Fibroblast of peridontal ligament (primary cell): Measurements from ENCODE around the gene MTLN.
A peak's percentile ranks its signal among the peaks of the same experiment; 100 is the strongest.
"Not testable (repeated sequence)": the region's sequence is repeated elsewhere in the genome, so short reads cannot be mapped to it uniquely, and the experiment has no call there.

Experiments used
- DNase-seq: peaks from one replicate; pipeline ENCODE4 v3.0.0-alpha.2; 2010; ENCODE audit errors: extremely low read depth

The MTLN gene

DNA sequence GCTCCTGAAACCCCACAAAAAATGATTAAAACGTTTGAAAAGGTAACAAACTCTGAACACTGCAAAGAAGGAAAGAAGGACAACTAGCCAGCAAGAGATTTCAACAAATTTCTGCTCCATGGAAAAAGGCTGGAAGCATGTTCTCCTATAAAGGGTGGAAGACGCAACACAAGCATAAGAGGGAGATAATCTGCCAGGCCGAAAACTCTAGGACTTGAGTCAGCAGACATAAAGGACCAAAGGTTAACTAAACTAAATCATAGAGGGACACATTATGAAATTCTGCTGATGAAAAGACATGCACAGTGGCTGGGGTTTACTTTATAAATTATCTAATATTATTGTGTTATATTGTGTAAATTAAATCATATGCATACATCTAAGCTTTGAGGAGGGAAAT lies 14.3 kb downstream of the MTLN start:
- no peak for DNase-seq

DNA sequence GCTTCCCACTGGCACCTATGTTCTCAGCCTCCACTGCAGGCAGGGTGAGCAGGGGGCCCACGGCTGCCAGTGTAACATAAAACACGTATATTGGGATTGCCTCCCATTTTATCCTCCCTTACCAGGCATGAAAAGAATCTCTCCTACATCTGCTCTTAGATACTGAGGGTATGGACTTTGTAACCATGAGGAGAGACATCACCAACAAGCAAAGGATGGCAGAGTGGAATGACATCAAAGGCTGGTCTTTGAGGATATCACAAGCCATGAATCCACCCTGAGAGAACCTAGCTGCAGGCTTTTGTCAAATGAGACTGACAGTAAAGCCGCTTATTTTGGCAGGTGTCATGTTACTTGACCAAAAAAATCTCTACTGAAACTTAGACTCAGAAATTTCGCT lies 14.9 kb downstream of the MTLN start:
- DNase-seq: no peak

DNA sequence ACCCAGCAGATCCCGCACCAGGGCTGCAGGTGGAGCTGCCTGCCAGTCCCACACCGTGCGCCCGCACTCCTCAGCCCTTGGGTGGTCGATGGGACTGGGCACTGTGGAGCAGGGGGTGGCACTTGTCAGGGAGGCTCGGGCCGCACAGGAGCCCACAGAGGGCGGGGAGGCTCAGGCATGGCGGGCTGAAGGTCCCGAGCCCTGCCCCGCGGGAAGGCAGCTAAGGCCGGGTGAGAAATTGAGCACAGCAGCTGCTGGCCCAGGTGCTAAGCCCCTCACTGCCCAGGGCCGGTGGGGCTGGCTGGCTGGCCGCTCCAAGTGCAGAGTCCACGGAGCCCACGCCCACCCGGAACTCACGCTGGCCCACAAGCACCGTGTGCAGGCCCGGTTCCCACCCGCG lies 22.2 kb downstream of the MTLN start:
- not testable (repeated sequence) for DNase-seq

DNA sequence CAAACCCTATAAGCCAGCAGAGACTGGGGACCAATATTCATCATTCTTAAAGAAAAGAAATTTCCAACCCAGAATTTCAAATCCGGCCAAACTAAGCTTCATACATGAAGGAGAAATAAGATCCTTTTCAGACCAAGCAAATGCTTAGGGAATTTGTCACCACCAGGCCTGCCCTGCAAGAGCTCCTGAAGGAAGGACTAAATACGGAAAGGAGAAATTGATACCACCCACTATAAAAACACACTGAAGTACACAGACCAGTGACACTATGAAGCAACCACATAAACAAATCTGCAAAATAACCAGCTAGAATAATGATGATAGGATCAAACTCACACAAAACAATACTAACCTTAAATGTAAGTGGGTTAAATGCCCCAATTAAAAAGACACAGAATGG lies 29.9 kb downstream of the MTLN start:
- DNase-seq: no peak

DNA sequence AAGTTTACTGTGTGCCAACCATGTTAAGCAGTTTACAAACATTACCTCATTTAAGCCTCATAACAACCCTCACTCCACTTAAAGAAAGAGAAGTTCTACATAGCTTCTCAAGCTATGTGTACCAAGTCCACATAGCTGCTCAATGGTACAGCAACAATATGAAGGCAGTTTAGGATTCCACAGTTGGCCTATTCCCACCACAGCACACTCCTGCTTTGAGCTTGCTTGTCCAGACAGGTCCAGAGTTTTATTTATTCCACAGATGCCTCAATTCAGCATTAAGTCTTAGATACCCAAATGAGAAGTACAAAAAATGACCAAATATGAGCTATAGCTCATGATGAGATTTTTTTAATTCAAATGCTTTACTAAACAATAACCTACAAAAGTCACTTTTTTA lies 32.3 kb downstream of the MTLN start:
- DNase-seq: no peak

DNA sequence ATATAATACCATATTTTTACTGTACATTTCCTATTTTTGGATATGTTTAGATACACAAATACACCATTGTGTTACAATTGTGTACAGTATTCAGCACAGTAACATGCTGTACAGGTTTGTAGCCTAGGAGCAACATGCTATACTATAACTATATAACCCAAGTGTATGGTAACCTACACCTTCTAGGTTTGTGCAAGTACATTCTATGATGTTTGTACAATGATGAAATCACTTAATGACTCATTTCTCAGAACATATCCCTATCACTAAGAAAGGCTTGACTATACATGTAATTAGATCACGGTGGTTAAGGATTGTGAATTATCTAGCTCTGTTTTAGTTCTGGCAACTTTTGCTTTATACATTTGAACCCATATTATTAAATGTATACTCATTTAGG lies 38.8 kb downstream of the MTLN start:
- peak; percentile 25 for DNase-seq

DNA sequence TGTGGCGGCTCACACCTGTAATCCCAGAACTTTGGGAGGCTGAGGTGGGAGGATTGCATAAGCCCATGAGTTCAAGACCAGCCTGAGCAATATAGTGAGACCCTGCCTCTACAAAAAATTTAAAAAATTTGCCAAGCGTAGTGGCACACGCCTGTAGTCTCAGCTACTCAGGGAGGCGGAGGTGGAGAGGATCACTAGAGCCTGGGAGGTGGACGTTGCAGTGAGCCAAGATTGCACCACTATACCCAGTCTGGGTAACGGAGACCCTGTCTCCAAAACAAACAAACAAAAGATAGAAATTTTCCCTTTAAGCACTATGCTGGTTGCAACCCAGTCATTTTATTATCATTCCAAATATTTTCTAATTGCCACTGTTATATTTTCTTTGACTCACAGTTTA lies 39.8 kb downstream of the MTLN start:
- no peak for DNase-seq

DNA sequence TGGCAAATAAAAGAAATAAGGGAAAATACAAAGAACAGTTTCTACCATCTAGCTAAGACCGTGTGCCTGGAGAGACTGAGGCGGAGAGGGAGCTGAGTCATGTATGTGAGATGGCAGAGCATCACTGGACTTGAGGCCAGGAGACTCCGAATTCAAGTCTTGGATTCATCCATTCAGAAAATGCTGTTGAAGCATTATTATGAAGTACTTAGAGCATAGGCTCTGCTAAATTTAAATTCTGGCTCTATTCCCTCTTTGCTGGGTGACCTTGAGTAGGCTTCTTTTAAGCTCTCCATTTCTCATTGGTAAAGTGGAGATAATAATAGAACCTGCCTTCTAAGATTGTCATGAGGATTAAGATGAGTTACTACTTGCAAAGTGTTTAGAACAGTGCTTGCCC lies 42.2 kb downstream of the MTLN start:
- no peak for DNase-seq

DNA sequence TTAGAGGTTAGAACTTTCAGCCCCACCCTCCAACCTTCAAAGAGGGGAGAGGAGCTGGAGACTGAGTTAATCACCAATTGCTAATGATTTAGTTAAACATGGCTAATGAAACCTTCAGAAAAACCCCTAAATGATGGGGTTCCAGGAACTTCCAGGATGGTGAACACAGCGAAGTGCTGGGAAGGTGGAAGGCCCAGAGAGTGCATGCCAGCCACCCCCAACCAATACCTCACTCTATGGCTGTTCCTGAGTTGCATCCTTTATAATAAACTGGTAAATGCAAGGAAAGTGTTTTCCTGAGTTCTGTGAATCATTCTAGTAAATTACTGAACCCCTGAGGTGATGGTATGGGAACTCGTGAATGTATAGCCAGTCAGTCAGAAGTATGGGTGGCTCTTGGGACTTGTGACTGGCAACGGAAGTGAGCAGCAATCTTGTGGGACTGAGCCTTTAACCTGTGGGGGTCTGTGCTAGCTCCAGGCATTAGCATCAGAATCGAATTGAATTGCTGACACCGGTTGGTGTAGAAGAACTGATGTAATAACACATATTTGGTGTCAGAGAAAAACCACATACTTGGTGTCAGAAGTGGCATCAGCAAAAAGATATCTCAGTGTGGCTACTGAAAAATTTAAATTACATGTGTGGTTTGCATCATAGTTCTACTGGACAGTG lies 44.9 kb downstream of the MTLN start:
- peak; percentile 13 for DNase-seq

DNA sequence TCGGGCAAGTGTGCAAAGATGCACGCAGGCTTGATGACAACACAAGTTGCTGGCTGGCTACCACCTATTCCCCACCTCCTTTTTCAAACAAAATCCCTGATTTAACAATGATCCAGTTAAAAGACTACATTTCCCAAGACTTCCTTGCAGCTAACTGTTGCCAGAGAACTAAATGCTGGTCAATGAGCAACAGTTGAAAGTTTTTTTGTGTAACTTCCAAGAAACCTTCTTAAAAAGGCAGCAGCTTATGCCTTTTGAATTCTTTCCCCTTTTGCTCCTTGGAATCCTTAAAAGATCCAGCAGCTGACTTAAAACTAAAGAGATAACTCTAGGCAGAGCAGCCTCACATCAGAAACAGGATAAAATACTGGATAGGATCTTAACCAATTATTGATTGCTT lies 46.1 kb downstream of the MTLN start:
- peak; percentile 42 for DNase-seq
